ENCODE measurements around the gene ST3GAL4.

GRCh38 chr11:126311401-126312291 lies 43.8 kb upstream of the ST3GAL4 start:
- TF ChIP-seq CTCF (IDR thresholded peaks at IDR 0.05), result no peak
- no peak for TF ChIP-seq POLR2A (IDR thresholded peaks at IDR 0.05)
